MCF 10A (cell line): Measurements from ENCODE around the gene EXOC2. TPM values are rescaled to one million over a fixed set of nuclear protein-coding genes. Genes with fewer than 3 reads are reported as not detected.
A peak's percentile ranks its signal among the peaks of the same experiment; 100 is the strongest.
"Not testable (repeated sequence)": the region's sequence is repeated elsewhere in the genome, so short reads cannot be mapped to it uniquely, and the experiment has no call there.

Source experiments
- BruUV-seq: library from RNA; stranded (reverse); fragments of 400-500 nt; replicated peaks from 2 replicates; lab custom pipeline; 2021; lab: Mats Ljungman, UMichigan
- CTCF ChIA-PET: fragments of 300-600 bp; sonication (Branson Sonifier 250); formaldehyde crosslinking; extraction: SDS; loops from one replicate; lab custom pipeline; 2021; ENCODE audit warnings: antibody characterized with exemption, inconsistent platforms; lab: Yijun Ruan, JAX
- POLR2A ChIA-PET: fragments of 300-600, 350-650 bp; sonication (Branson Sonifier 250); formaldehyde crosslinking; extraction: SDS; loops from one replicate; lab custom pipeline; 2020; ENCODE audit warnings: antibody characterized with exemption, inconsistent platforms; lab: Yijun Ruan, JAX
- DNase-seq: peaks from one replicate; pipeline ENCODE4 v3.0.0-alpha.2; 2018; ENCODE audit not compliant: unreplicated experiment
- H3K27ac Mint-ChIP-seq: one replicate; pipeline ENCODE4 v1.8.0; 2022; ENCODE audit warnings: mild to moderate bottlenecking, low read depth, mixed read lengths; ENCODE audit not compliant: unreplicated experiment
- H3K27me3 Mint-ChIP-seq: one replicate; pipeline ENCODE4 v1.8.0; 2022; ENCODE audit warnings: mixed read lengths; ENCODE audit not compliant: insufficient read depth, unreplicated experiment
- H3K36me3 Mint-ChIP-seq: one replicate; pipeline ENCODE4 v1.8.0; 2022; ENCODE audit warnings: mild to moderate bottlenecking, moderate library complexity, mixed read lengths; ENCODE audit not compliant: insufficient read depth, unreplicated experiment
- H3K4me1 Mint-ChIP-seq: one replicate; pipeline ENCODE4 v1.8.0; 2022; ENCODE audit warnings: mixed read lengths; ENCODE audit not compliant: insufficient read depth, unreplicated experiment
- H3K4me3 Mint-ChIP-seq: one replicate; pipeline ENCODE4 v1.8.0; 2022; ENCODE audit warnings: mild to moderate bottlenecking, moderate library complexity, mixed read lengths; ENCODE audit not compliant: unreplicated experiment
- H3K9me3 Mint-ChIP-seq: one replicate; pipeline ENCODE4 v1.8.0; 2022; ENCODE audit warnings: mixed read lengths; ENCODE audit not compliant: unreplicated experiment
- intact Hi-C: fragments of 100-400 bp; cut with micrococcal nuclease; formaldehyde crosslinking; loops from 2 replicates; pipeline ENCODE4 v1.14.1; 2022
- total RNA-seq: library from RNA; stranded (reverse); gene quantifications from 2 replicates; pipeline ENCODE4 v1.2.3, GENCODE V29; 2022
- TF ChIP-seq, protein P1 (sequence below): fragments of 200-600 bp; IDR thresholded peaks from one replicate; pipeline ENCODE4 v1.8.0; 2022; ENCODE audit warnings: antibody characterized with exemption, mild to moderate bottlenecking; ENCODE audit not compliant: unreplicated experiment

The EXOC2 gene
- total RNA-seq, 1 experiment from 2014 or later, result 14.6 TPM

DNA sequence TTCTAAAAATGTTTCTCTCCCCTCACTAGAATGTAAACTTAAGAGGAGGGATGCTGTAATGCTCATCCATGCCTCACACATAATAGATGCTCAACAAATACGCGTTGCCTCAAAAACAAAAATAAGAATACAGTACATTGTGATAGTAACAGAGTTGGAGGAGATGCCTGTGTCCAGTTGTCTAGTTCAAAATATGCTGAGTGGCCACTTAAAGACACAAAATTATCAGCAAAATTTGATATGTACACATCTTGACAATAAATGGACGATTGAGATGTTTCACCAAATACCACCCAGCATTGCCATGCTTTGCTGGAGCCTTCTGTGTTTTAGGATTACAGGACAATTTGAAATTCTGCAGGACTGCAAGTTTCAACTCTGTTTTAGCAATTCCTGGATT lies 7.6 kb upstream of the EXOC2 start:
- Mint-ChIP-seq H3K27ac (no peak overlapping the region), H3K4me3 (no peak overlapping the region), H3K9me3 (no peaks in the 10 kb centered on the region), H3K27me3 (no peaks in the 10 kb centered on the region), H3K36me3 (no peaks in the 10 kb centered on the region), H3K4me1 (no peaks in the 10 kb centered on the region)
- TF ChIP-seq, protein P1, sequence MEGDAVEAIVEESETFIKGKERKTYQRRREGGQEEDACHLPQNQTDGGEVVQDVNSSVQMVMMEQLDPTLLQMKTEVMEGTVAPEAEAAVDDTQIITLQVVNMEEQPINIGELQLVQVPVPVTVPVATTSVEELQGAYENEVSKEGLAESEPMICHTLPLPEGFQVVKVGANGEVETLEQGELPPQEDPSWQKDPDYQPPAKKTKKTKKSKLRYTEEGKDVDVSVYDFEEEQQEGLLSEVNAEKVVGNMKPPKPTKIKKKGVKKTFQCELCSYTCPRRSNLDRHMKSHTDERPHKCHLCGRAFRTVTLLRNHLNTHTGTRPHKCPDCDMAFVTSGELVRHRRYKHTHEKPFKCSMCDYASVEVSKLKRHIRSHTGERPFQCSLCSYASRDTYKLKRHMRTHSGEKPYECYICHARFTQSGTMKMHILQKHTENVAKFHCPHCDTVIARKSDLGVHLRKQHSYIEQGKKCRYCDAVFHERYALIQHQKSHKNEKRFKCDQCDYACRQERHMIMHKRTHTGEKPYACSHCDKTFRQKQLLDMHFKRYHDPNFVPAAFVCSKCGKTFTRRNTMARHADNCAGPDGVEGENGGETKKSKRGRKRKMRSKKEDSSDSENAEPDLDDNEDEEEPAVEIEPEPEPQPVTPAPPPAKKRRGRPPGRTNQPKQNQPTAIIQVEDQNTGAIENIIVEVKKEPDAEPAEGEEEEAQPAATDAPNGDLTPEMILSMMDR, result no peak
- ChIA-PET POLR2A (interaction anchor here (0.8 kb wide), 1 partner anchor 20 kb away, joined by 3 read pairs; no protein-coding TSS in a partner anchor), CTCF (no interaction called here)
- DNase-seq, result no peak
- intact Hi-C loops, result no loop called here
- BruUV-seq, result no TSS peak

DNA sequence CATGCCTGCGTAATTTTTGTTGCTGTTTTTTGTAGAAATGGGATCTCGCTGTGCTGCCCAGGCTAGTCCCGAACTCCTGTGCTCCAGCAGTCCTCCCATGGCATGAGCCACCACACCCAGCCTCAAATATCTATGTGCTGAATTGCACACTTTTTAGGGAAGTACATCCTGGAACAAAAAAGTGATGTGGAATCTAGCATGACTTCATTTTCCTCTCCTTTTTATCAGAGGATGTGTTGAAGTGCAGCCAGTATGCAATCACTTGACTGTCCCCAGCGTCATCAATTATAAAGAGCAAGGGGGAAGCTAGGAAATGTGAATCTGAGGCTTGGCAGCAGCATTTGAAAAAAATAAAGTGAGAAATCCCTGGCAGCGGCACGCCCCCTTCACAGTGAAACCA lies 6.4 kb upstream of the EXOC2 start:
- H3K36me3 Mint-ChIP-seq, result no peaks in the 10 kb centered on the region
- TF ChIP-seq, protein P1, result no peak
- H3K9me3 Mint-ChIP-seq, result no peaks in the 10 kb centered on the region
- H3K4me3 Mint-ChIP-seq, result no peak overlapping the region
- POLR2A ChIA-PET, result interaction anchor here (1.6 kb wide), 1 partner anchor 19 kb away, joined by 7 read pairs; no protein-coding TSS in a partner anchor
- no peaks in the 10 kb centered on the region for H3K4me1 Mint-ChIP-seq
- CTCF ChIA-PET, result interaction anchor here (0.6 to 2.5 kb wide), 3 partner anchors 13 to 738 kb away, joined by 3 to 6 read pairs (median 4); no protein-coding TSS in a partner anchor
- no TSS peak for BruUV-seq
- no peak for DNase-seq
- H3K27me3 Mint-ChIP-seq, result no peaks in the 10 kb centered on the region
- intact Hi-C loops, result no loop called here
- H3K27ac Mint-ChIP-seq, result no peak overlapping the region

DNA sequence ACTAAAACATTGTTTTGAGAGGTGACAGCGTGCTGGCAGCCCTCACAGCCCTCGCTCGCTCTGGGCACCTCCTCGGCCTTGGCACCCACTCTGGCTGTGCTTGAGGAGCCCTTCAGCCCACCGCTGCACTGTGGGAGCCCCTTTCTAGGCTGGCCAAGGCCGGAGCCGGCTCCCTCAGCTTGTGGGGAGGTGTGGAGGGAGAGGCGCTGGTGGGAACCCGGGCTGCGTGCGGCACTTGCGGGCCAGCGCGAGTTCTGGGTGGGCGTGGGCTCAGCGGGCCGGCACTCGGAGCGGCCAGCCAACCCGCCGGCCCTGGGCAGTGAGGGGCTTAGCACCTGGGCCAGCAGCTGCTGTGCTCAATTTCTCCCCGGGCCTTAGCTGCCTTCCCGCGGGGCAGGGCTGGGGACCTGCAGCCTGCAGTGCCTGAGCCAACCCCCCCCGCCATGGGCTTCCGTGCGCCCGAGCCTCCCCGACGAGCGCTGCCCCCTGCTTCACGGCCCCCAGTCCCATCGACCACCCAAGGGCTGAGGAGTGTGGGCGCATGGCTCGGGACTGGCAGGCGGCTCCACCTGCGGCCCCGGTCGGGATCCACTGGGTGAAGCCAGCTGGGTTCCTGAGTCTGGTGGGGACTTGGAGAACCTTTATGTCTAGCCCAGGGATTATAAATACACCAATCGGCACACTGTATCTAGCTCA lies 1.6 kb upstream of the EXOC2 start:
- H3K27ac Mint-ChIP-seq, DNase-seq, H3K27me3 Mint-ChIP-seq, BruUV-seq, intact Hi-C loops, H3K9me3 Mint-ChIP-seq, H3K36me3 Mint-ChIP-seq, H3K4me3 Mint-ChIP-seq: not testable (repeated sequence)
- H3K4me1 Mint-ChIP-seq, result peaks cover 16% of the 10 kb centered on the region
- CTCF ChIA-PET, result interaction anchor here (1.3 to 1.4 kb wide), 2 partner anchors 8 to 25 kb away, joined by 3 read pairs; no protein-coding TSS in a partner anchor
- POLR2A ChIA-PET, result interaction anchor here (1.2 to 3.7 kb wide), 2 partner anchors 9 to 13 kb away, joined by 3 to 69 read pairs; no protein-coding TSS in a partner anchor

DNA sequence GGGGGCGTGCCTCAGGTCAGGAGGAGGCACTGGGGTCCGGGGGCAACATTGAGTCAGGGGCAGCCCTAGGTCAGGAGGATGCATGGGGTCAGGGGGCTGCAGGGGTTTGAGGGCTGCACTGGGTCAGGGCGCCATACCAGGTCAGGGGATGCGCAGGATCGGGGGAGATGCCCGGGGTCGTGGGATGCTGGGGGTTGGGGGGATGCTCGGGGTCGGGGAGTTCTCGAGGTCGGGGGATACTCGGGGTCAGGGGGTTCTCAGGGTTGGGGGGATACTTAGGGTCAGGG lies 727 bp upstream of the EXOC2 start:
- POLR2A ChIA-PET, result interaction anchor here (1.0 to 3.7 kb wide), 6 partner anchors 9 to 101 kb away, joined by 3 to 69 read pairs (median 6); no protein-coding TSS in a partner anchor
- Mint-ChIP-seq H3K27ac (no peak overlapping the region), H3K4me3 (peak overlapping the region; percentile 93), H3K4me1 (peaks cover 16% of the 10 kb centered on the region), H3K9me3 (no peaks in the 10 kb centered on the region), H3K27me3 (no peaks in the 10 kb centered on the region), H3K36me3 (no peaks in the 10 kb centered on the region)
- BruUV-seq, result no TSS peak
- DNase-seq, result no peak
- CTCF ChIA-PET, result interaction anchor here (0.6 kb wide), 1 partner anchor 34 kb away, joined by 3 read pairs; no protein-coding TSS in a partner anchor
- TF ChIP-seq, protein P1, result no peak
- intact Hi-C loops, result loop anchor here (2.0 kb wide), 1 partner anchor 77 kb away; no protein-coding TSS in a partner anchor
